ENCODE measurements around the gene CRIP3. TPM values are rescaled to one million over a fixed set of nuclear protein-coding genes. Genes with fewer than 3 reads are reported as not detected.

The CRIP3 gene
- total RNA-seq, 1 donor from 2014 or later: not detected

GRCh38 chr6:43273707-43274106 is 34.9 kb downstream of the CRIP3 start:
- Mint-ChIP-seq H3K27me3 (ENCODE audit: low read depth, unreplicated experiment) (peaks cover 52% of the 10 kb centered on the region), H3K4me3 (ENCODE audit: unreplicated experiment) (no peak overlapping the region), H3K36me3 (ENCODE audit: low read depth, unreplicated experiment) (peaks cover 1% of the 10 kb centered on the region), H3K27ac (ENCODE audit: unreplicated experiment) (no peak overlapping the region), H3K4me1 (ENCODE audit: low read depth, unreplicated experiment) (peaks cover 14% of the 10 kb centered on the region), H3K9me3 (ENCODE audit: unreplicated experiment) (no peaks in the 10 kb centered on the region)
- H3K27ac ChIP-seq (ENCODE audit: low read depth, low read length): no peak overlapping the region
- H3K79me2 ChIP-seq (ENCODE audit: insufficient read depth, low read length): no peaks in the 10 kb centered on the region
- H4K20me1 ChIP-seq (ENCODE audit: insufficient read depth, low read length): no peaks in the 10 kb centered on the region
- H3K4me1 ChIP-seq (ENCODE audit: insufficient read depth, low read length): peaks cover 4% of the 10 kb centered on the region
- H3K4me2 ChIP-seq (ENCODE audit: low read length): no peak overlapping the region
- no peak for FAIRE-seq
- no peak overlapping the region for H3K9ac ChIP-seq (ENCODE audit: low read length)
- H3K4me3 ChIP-seq (ENCODE audit: insufficient read depth, low read depth, low read length): no peak overlapping the region
- H3K27me3 ChIP-seq (ENCODE audit: insufficient read depth, low read length): peaks cover 12% of the 10 kb centered on the region
- no peaks in the 10 kb centered on the region for H3K9me3 ChIP-seq (ENCODE audit: insufficient read depth, low read depth, low read length)
- no peaks in the 10 kb centered on the region for H3K36me3 ChIP-seq (ENCODE audit: insufficient read depth, low read length)
- H2AFZ ChIP-seq (ENCODE audit: low read depth, low read length): no peak overlapping the region
- no peak for TF ChIP-seq CTCF (IDR thresholded peaks at IDR 0.05; ENCODE audit: insufficient read depth, low read depth, low read length)
- TF ChIP-seq EZH2 (IDR thresholded peaks at IDR 0.05; ENCODE audit: insufficient read depth, low read length): no peak
- no peak for DNase-seq (ENCODE audit: low read depth)

GRCh38 chr6:43271944-43272343 is 36.7 kb downstream of the CRIP3 start:
- Histone ChIP-seq H3K79me2 (ENCODE audit: insufficient read depth, low read length) (no peaks in the 10 kb centered on the region), H4K20me1 (ENCODE audit: insufficient read depth, low read length) (no peaks in the 10 kb centered on the region), H3K9me3 (ENCODE audit: insufficient read depth, low read depth, low read length) (no peaks in the 10 kb centered on the region), H3K9ac (ENCODE audit: low read length) (no peak overlapping the region), H3K4me1 (ENCODE audit: insufficient read depth, low read length) (no peaks in the 10 kb centered on the region), H3K36me3 (ENCODE audit: insufficient read depth, low read length) (no peaks in the 10 kb centered on the region), H3K4me3 (ENCODE audit: insufficient read depth, low read depth, low read length) (no peak overlapping the region), H3K27me3 (ENCODE audit: insufficient read depth, low read length) (peaks cover 21% of the 10 kb centered on the region), H2AFZ (ENCODE audit: low read depth, low read length) (no peak overlapping the region), H3K27ac (ENCODE audit: low read depth, low read length) (no peak overlapping the region), H3K4me2 (ENCODE audit: low read length) (no peak overlapping the region)
- Mint-ChIP-seq H3K4me1 (ENCODE audit: low read depth, unreplicated experiment) (peaks cover 12% of the 10 kb centered on the region), H3K9me3 (ENCODE audit: unreplicated experiment) (no peaks in the 10 kb centered on the region), H3K27ac (ENCODE audit: unreplicated experiment) (no peak overlapping the region), H3K36me3 (ENCODE audit: low read depth, unreplicated experiment) (no peaks in the 10 kb centered on the region), H3K27me3 (ENCODE audit: low read depth, unreplicated experiment) (peaks cover 66% of the 10 kb centered on the region), H3K4me3 (ENCODE audit: unreplicated experiment) (no peak overlapping the region)
- TF ChIP-seq EZH2 (IDR thresholded peaks at IDR 0.05; ENCODE audit: insufficient read depth, low read length) (no peak), CTCF (IDR thresholded peaks at IDR 0.05; ENCODE audit: insufficient read depth, low read depth, low read length) (no peak)
- FAIRE-seq (no peak), DNase-seq (ENCODE audit: low read depth) (no peak)

GRCh38 chr6:43271103-43271815 is 37.4 kb downstream of the CRIP3 start:
- no peak for FAIRE-seq
- H3K4me2 ChIP-seq (ENCODE audit: low read length): no peak overlapping the region
- Mint-ChIP-seq H3K27me3 (ENCODE audit: low read depth, unreplicated experiment) (peaks cover 68% of the 10 kb centered on the region), H3K27ac (ENCODE audit: unreplicated experiment) (no peak overlapping the region), H3K9me3 (ENCODE audit: unreplicated experiment) (no peaks in the 10 kb centered on the region), H3K4me1 (ENCODE audit: low read depth, unreplicated experiment) (peaks cover 12% of the 10 kb centered on the region), H3K4me3 (ENCODE audit: unreplicated experiment) (no peak overlapping the region), H3K36me3 (ENCODE audit: low read depth, unreplicated experiment) (no peaks in the 10 kb centered on the region)
- H3K36me3 ChIP-seq (ENCODE audit: insufficient read depth, low read length): no peaks in the 10 kb centered on the region
- no peak overlapping the region for H3K9ac ChIP-seq (ENCODE audit: low read length)
- H3K9me3 ChIP-seq (ENCODE audit: insufficient read depth, low read depth, low read length): no peaks in the 10 kb centered on the region
- H3K4me3 ChIP-seq (ENCODE audit: insufficient read depth, low read depth, low read length): no peak overlapping the region
- H4K20me1 ChIP-seq (ENCODE audit: insufficient read depth, low read length): no peaks in the 10 kb centered on the region
- H3K4me1 ChIP-seq (ENCODE audit: insufficient read depth, low read length): no peaks in the 10 kb centered on the region
- TF ChIP-seq CTCF (IDR thresholded peaks at IDR 0.05; ENCODE audit: insufficient read depth, low read depth, low read length) (no peak), EZH2 (IDR thresholded peaks at IDR 0.05; ENCODE audit: insufficient read depth, low read length) (no peak)
- H3K27ac ChIP-seq (ENCODE audit: low read depth, low read length): no peak overlapping the region
- no peak for DNase-seq (ENCODE audit: low read depth)
- H2AFZ ChIP-seq (ENCODE audit: low read depth, low read length): no peak overlapping the region
- peaks cover 18% of the 10 kb centered on the region for H3K27me3 ChIP-seq (ENCODE audit: insufficient read depth, low read length)
- H3K79me2 ChIP-seq (ENCODE audit: insufficient read depth, low read length): no peaks in the 10 kb centered on the region

All from astrocyte (in vitro differentiated cells and primary cell).